GM19395 (cell line): ENCODE measurements around the gene KLHDC7B.

Source experiments
- ATAC-seq: cut with Tn5 transposase; IDR thresholded peaks from one replicate; pipeline ENCODE4 v1.9.1; 2021; ENCODE audit warnings: mild to moderate bottlenecking, moderate library complexity; ENCODE audit not compliant: unreplicated experiment

The KLHDC7B gene

DNA sequence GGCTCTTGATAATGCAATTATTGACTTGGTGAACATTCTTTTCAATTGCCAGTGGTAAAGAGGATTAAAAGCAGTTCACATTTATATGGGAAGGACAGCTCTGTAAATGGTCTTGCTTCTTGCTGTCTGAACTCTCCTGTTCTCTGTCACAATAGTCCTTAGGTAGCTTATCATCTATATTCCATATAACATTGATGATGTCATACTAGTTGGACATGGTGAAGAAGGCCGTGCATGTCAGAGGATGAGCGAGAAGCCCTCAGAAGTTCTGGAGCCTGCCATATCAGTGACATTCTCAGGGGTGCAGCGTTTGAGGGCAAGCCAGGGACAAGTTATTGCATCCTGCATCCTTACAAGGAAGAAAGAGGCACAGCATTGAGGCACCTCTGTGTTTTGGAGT lies 39.5 kb downstream of the KLHDC7B start:
- no peak for ATAC-seq

DNA sequence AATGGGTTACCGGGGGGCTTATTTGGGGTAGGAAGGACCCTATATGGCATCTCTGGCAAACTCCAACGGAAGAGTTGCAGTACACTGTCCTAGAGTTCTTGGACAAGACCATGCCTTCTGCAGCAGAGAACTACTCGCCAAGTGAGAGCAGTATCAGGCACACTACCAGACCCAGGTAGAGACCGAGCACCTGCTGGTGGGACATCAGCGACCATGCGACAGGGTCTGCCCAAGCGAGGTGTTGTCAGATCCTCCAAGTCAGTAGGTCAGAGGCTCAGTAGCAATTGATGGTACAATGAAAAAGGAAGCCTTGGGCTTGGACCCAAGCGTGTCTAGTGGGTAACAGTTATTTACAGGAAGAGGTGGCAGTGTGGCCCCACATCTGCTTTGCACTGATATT lies 40.1 kb downstream of the KLHDC7B start:
- no peak for ATAC-seq

DNA sequence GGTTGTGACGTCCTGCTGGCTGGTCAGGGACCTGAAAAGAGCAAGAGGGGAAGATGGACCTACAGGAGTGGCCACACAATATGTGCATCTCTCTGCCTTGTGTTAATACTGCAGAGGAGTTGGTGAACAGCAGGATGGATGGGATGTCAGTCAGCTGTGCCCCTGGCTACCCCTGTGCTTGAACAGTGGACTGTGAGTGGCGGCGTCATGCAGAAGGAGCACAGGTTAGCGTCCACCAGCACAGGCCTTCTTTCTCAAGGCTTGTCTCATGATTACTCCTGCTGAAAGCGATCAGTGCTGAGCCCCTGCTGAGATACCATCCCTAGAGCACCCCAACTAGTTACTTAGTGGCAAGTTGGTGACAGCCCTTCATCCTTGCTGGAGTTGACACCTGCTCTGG lies 40.7 kb downstream of the KLHDC7B start:
- no peak for ATAC-seq

DNA sequence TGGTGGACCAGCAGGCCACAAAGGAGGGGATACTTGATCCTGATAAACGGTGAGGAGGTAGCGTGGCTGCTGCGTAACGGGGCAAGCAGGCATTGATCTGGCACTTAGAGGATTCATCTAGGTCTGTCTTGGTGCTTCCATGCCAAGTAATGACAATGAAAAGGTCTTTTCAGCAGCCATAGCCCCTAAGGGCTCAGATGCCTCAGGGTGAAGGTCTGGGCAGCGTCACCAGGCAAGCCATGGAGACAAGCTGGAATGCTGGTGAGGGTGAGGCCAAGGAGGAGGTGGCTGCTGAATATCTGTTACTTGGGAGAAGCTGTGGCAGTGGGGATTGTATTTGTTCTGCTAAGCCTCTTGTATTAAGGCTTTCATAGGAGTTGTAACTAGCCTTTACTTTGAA lies 41.7 kb downstream of the KLHDC7B start:
- ATAC-seq, result no peak

DNA sequence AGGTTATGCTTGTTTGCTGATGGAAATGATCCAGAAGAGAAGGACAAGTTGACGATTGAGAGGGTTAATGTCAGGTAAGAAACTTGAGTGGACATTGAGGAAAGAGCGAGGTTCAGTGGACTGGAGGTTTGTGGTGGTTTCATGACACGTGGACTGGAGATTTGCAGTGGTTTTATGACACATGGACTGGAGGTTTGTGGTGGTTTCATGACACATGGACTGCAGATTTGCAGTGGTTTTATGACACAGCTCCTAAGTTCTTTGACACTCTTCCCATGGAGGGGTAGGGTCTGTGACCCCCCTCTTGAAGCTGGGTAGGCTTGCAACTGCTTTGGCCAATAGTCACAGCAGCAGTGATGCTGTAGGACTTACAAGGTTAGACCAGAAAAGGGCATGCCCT lies 49.5 kb downstream of the KLHDC7B start:
- ATAC-seq, result no peak

DNA sequence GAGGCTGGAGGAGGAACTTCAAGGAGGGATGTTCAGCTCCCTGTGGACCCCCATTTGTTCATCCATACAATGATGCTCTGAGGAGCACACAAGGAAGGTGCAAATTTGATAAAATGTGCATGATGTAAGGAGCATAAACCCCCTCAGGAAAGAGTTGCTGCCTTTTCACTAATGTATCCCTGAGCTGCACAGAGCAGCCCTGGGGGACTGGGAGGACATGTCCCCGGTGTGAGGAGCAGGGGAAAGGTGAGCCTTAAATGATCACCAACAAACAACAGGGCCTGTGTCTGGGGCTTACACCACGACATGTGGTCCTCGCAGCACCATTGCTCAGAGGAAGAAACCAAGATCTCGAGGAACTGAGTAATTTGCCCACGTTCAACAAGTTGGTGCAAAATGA lies 51.4 kb downstream of the KLHDC7B start:
- no peak for ATAC-seq

DNA sequence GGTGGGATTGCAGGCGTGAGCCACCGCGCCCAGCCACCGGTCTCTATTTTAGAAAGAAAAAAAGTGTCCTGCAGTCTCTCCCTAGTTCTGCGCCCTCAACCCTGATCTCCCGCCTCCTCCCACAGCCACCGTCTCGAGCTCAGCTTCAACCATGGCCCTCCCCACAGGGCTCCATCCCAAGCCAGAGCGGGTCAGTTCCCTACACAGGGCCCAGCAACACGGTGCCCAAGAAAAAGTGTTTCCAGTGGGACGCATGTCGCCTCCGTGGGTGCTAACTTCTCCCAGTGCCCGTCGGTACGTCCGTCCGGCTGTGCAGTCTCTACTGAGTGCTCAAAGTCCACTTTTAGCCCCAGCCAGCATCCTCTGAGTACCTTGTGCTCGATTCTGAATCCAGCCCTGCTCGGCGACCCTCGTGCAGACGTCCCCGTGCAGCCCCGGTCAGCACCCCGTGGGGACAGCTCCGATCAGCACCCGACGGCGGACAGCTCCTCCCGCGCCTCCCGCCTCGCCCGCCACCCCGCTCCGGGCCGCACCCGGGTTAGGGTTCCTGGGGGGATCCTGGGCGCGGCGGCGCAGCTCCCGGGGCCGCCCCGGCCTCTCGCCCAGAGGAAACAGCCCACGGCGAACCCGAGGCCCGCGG lies 54.2 kb downstream of the KLHDC7B start:
- no peak for ATAC-seq

DNA sequence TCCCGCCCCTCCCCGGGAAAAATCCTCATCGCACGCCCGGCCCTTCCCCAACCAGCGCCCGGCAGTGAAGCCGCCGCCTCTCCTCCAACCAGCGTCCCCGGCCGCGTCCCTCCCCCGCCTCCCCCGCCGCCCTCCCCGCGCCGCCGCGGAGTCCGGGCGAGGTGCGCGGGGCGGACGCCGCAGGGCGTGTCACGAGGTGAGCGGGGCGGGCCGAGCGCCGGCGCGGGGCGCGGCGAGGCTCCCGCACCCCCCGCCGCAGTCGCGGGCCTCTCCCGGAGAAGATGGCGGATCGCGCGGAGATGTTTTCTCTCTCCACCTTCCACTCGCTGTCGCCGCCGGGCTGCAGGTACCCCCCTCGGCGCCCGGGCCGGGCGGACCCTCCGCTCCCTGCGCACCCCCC lies 54.8 kb downstream of the KLHDC7B start, which contains the start of gene MAPK8IP2:
TSS of gene MAPK8IP2 (plus strand) at position 256 of the 400 bp plus-strand sequence. CDS start at position 282, 26 bp downstream.
- ATAC-seq, result no peak
